Testis (tissue), 2 donors: Measurements from ENCODE around the gene HAO2.
"Not testable (repeated sequence)": the region's sequence is repeated elsewhere in the genome, so short reads cannot be mapped to it uniquely, and the experiment has no call there.

Experiments
- CTCF ChIP-seq, 3 experiments: fragments of 450-650 bp in 2 of 3; fragments of 200-600 bp in 1 of 3; sonication (generic) in 1 of 3; IDR thresholded peaks; one replicate each; pipeline ENCODE4 v1.5.1; 2016 to 2019; ENCODE audit warnings: antibody characterized with exemption in 3 of 3, mild to moderate bottlenecking in 2 of 3, moderate library complexity in 1 of 3
- POLR2A ChIP-seq: fragments of 450-650 bp; IDR thresholded peaks from one replicate; pipeline ENCODE4 v1.6.1; 2017; ENCODE audit warnings: antibody characterized with exemption, mild to moderate bottlenecking, moderate library complexity

DNA sequence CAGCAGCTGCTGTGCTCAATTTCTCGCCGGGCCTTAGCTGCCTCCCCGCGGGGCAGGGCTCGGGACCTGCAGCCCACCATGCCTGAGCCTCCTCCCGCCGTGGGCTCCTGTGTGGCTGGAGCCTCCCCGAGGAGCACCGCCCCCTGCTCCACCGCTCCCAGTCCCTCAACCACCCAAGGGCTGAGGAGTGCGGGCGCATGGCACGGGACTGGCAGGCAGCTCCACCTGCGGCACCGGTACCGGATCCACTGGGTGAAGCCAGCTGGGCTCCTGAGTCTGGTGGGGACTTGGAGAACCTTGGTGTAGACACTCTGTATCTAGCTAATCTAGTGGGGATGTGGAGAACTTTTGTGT is 34.7 kb upstream of the HAO2 start:
- not testable (repeated sequence) for TF ChIP-seq POLR2A; CTCF (IDR thresholded peaks at IDR 0.05)
